SK-N-SH treated with all-trans-retinoic acid at 6 μM for 48 hours (cell line): ENCODE data around the gene SPATS2.

Source experiments
- ATAC-seq: fragments of 200-7000 bp; cut with Tn5 transposase; 3 replicates; pipeline ENCODE4 v1.9.1; 2020; ENCODE audit warnings: mild to moderate bottlenecking, moderate library complexity
- ARNTL ChIP-seq: fragments of 450-650 bp; formaldehyde crosslinking; IDR thresholded peaks from 2 replicates; pipeline ENCODE4 v1.5.0; 2020; ENCODE audit warnings: low read depth, mild to moderate bottlenecking, moderate library complexity, borderline replicate concordance
- ESRRG ChIP-seq: fragments of 250-450 bp; sonication (Bioruptor Pico); IDR thresholded peaks from 2 replicates; pipeline ENCODE4 v1.6.1; 2021; ENCODE audit warnings: mild to moderate bottlenecking
- RARB ChIP-seq: fragments of 250-450 bp; sonication (Bioruptor Pico); IDR thresholded peaks from 2 replicates; pipeline ENCODE4 v1.8.0; 2021; ENCODE audit warnings: mild to moderate bottlenecking, moderate library complexity
- ZFP30 ChIP-seq: fragments of 450-650 bp; formaldehyde crosslinking; IDR thresholded peaks from 2 replicates; pipeline ENCODE4 v1.5.0; 2022; ENCODE audit warnings: mild to moderate bottlenecking, moderate library complexity

Gene SPATS2

DNA sequence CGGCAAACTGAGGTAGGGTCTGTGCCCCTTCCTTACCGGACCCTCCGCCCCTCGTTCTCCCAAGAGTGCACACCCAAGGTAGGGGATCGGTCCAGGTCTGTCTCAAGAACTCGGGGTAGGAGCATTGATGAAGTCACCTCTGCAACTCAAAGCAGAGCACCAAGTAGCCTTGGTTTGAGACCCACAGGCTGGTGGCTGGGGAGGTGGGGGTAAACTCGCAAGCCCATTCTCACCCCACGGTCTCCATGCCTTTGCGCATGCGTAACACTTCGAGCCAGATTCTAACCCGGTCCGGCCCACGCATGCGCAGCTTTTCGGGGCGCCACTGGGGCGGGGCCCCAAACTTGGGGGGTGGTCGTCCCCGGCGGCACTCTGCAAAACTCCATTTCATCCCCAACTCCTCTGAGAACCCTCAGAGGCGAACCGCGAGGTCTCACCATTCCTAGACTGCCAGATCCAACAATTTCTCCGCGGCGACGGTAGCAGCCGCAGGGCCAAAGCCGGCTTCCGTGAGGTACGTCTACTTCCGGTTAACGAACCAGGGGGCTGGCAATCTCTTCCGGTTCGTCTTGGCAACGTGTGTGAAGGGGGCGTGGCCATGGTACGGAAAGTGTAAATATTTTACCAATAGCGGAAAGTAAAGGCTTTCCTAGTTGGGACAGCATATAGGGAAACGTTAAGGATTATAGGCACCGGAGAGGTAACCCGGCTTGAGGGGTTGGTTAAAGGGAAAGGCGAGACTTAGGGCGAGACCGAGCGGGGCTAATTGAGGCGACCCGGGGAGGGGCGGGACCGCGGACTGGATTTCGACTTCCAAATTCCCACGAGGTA, 200.6 kb downstream of the SPATS2 start, which contains the start of gene MCRS1 (continued):
- TF ChIP-seq RARB (CRISPR knock-in tag), result no peak

DNA sequence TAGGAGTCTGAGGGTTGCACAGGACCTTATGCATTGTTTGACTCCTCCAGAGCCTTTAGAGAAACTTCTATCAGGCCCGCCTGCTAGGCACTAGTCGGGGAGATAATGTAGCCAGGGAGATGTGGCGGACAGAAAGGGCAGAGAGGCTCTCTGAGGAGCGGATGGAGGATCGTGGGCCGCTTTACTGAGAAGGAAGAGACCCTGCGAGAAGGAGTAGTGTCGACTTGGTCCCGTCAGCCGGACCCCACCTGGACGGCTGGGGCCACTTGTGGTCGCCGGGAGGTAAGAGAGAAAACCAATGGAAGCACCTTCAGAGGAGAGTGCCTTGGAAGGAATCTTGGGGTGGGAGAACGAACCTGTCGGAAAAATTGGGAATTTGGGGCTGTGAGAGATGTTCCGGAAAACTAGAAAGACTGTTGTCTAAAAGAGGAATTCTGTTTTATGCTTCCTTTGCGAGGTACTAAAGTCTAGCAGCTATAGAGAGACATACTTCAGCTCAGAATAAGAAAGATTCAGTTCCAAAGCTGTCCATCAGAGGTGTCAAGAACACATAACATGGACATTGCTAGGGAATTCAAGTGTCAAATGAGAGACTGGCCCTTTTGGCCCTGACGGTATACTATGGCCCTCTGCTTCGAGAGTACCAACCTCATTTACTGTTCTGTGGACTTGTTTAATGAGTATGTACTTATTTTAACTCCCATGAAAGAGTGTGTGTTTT, 201.3 kb downstream of the SPATS2 start:
- ATAC-seq, result peak; percentile 57
- TF ChIP-seq ZFP30 (CRISPR knock-in tag), result no peak
- no peak for TF ChIP-seq ARNTL
- no peak for TF ChIP-seq ESRRG
